Measurements from ENCODE around the gene RAP1GAP2.
"Not testable (repeated sequence)": the region's sequence is repeated elsewhere in the genome, so short reads cannot be mapped to it uniquely, and the experiment has no call there.

The RAP1GAP2 gene

GRCh38 chr17:2808367-2809335, 12.4 kb downstream of the RAP1GAP2 start:
- DNase-seq (ENCODE audit: extremely low spot score, insufficient read length, low read depth) (no peak), FAIRE-seq (no peak)

DNA sequence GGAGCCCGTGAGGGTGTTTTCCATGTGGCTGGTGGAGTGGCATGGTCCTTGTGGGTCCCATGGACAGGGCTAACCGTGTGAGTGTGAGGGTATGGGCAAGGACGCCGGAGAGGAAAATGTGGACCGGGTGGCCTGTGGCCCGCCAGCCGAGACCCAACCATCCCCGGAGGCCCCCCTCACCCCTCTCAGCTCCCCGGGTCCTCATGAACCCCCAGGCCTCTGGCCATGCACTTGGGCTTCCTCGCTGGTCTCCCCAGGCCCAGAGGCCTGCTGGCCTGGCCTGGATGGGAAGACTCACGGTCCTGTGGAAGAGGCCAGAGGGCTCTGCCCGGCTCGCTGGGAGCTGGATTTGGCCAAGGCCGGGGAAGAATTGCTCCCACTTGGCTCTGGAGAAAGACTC, 13.1 kb downstream of the RAP1GAP2 start:
- FAIRE-seq (no peak), DNase-seq (ENCODE audit: extremely low spot score, insufficient read length, low read depth) (no peak)

GRCh38 chr17:2814049-2814448, 17.8 kb downstream of the RAP1GAP2 start:
- FAIRE-seq (no peak), DNase-seq (ENCODE audit: extremely low spot score, insufficient read length, low read depth) (no peak)

DNA sequence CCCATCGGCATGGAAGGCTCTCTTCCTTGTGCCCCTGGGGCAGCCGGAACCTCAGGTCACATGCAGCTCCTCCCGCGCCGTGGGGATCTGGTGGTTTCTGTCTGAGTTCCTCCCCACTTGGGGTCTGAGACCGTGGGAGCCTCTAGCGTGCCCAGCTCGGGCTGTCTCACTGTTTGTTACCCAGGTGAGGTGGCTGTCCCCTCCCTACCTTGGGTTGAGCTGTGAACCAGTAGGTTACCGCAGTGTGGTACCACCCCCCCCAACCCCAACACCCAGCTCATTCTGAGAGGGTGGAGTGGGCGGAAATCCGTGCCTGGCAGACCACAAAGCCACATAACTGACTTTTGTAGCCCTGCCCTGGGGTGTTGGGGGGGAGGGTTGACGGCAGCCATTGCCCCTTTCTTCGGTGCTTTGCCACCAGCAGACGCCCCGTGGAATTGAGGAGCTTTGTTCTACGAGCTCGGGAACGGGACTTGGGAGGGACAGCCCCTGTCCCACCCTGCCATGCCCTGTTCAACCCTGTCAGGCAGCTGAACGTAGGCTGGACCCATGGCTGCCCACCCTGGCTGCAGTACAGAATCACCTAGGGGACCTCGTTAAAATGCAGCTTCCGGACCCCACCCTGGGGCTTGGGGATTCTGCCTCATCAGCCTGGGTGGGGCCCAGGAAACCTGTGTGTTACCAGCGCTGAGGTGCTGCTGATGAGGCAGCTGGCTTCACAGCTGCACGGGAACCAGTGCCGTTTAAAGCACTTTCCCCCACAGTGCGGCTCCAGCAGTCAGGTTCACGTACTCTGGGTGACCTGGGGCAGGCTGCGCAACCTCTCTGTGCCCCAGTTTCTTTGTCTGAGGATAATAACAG, 18.5 kb downstream of the RAP1GAP2 start:
- DNase-seq (ENCODE audit: extremely low spot score, insufficient read length, low read depth) (peak; percentile 60), FAIRE-seq (peak; percentile 80)

DNA sequence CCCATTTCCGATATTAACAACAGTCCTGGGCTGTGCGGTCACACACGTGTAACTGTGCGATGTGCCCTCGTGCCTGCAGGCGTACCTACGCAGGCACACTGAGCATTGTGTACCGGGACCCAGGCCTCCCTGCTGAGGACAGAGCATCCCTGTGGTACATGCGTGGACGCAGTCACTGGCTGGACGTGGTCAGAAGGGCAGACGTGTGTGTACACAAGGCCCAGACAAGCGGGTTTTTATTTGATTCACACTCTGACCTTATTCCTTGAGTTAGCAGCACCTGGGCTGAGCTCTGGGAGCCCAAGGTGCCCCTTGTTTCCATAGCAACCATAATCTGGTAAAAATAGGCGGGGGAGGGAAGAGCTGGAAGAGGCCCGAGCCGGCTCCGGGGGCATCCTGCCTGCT, 19.5 kb downstream of the RAP1GAP2 start:
- FAIRE-seq (no peak), DNase-seq (ENCODE audit: extremely low spot score, insufficient read length, low read depth) (no peak)

GRCh38 chr17:2816688-2817087, 20.4 kb downstream of the RAP1GAP2 start:
- FAIRE-seq: no peak
- DNase-seq (ENCODE audit: extremely low spot score, insufficient read length, low read depth): no peak

- DNase-seq (ENCODE audit: extremely low spot score, insufficient read length, low read depth); FAIRE-seq: not testable (repeated sequence)
Measured at GRCh38 chr17:2819294-2819693, 23.1 kb downstream of the RAP1GAP2 start.

GRCh38 chr17:2819921-2820501, 23.8 kb downstream of the RAP1GAP2 start:
- DNase-seq (ENCODE audit: extremely low spot score, insufficient read length, low read depth): no peak
- FAIRE-seq: no peak

GRCh38 chr17:2821868-2822267, 25.6 kb downstream of the RAP1GAP2 start:
- DNase-seq (ENCODE audit: extremely low spot score, insufficient read length, low read depth) (no peak), FAIRE-seq (no peak)

GRCh38 chr17:2822358-2822757, 26.1 kb downstream of the RAP1GAP2 start:
- FAIRE-seq (no peak), DNase-seq (ENCODE audit: extremely low spot score, insufficient read length, low read depth) (no peak)

- FAIRE-seq (no peak), DNase-seq (ENCODE audit: extremely low spot score, insufficient read length, low read depth) (no peak)
Measured at GRCh38 chr17:2825253-2825970, 29.2 kb downstream of the RAP1GAP2 start.

DNA sequence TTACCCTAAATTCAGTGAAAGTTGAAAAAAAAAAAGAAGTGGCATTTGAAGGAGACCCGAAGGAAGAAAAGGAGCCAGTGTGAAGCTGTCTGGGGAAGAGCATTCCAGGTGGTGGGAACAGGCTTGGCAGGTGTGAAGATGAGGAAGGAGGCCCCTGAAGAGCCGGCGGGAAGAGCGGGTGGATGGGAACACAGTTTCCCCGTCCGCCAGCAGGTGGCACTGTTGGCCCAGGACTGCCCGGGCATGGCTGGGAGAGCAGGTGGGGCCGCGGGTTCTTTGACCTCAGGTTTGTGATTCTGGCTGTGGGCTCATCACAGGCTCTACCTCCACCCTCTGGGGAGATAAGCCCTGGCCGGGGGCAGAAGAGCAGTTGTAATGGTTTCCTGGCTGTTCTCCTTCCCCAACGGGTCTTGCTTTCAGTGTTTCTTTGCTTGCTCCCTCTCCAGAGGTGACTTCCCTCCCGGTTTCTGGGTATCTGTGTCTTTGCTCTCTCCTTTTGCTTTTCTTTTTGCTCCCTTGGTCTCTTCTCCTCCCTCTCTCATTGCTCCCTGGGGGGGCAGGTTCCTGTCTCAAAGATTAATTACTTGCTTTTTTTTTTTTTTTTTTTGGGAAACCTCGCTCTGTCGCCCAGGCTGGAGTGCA, 32.3 kb downstream of the RAP1GAP2 start:
- FAIRE-seq (peak; percentile 86), DNase-seq (ENCODE audit: extremely low spot score, insufficient read length, low read depth) (peak; percentile 73)

GRCh38 chr17:2830678-2831077, 34.4 kb downstream of the RAP1GAP2 start:
- DNase-seq (ENCODE audit: extremely low spot score, insufficient read length, low read depth) (no peak), FAIRE-seq (no peak)

- no peak for FAIRE-seq
- no peak for DNase-seq (ENCODE audit: extremely low spot score, insufficient read length, low read depth)
Measured at GRCh38 chr17:2835780-2836179, 39.5 kb downstream of the RAP1GAP2 start.

DNA sequence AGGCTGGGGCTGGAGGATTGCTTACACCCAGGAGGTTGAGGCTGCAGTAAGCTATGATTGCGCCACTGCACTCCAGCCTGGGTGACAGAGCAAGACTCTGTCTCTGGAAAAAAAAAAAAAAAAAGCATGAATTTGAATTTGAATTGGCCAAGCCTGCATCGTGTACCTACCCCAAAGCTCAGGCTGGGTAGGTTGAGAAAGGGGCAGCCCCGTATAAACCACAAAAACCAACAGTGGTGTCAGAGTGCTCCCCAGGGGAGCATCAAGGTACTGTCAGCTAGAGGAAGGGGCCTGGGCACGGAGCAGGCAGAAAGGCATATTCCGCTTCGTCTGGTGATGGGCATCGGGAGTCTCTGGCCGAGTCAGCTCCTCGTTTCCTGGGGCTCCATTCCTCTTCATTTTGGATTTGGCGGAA, 40.9 kb downstream of the RAP1GAP2 start:
- DNase-seq (ENCODE audit: extremely low spot score, insufficient read length, low read depth): peak; percentile 39
- FAIRE-seq: peak; percentile 78

DNA sequence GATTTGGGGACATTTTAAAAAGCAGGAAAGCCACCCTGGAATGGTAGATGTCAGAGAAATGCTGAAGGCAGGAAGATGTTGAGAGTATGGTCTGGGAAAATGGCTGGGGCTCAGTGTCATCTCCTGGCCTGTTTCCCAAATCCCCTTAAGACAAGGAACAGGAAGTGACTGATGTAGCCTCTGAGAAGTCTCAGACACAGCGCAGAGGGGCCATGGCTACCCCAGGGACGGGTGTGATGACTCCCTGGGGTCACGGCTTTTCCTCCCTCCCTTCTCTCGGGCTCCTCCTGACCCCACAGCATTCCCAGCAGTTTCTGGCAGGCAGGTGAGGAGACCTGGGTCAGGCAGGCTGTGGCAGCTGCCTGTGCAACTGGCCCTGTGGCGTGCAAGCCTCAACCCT, 45.4 kb downstream of the RAP1GAP2 start:
- FAIRE-seq (no peak), DNase-seq (ENCODE audit: extremely low spot score, insufficient read length, low read depth) (no peak)

GRCh38 chr17:2842464-2842863, 46.2 kb downstream of the RAP1GAP2 start:
- no peak for DNase-seq (ENCODE audit: extremely low spot score, insufficient read length, low read depth)
- FAIRE-seq: no peak

DNA sequence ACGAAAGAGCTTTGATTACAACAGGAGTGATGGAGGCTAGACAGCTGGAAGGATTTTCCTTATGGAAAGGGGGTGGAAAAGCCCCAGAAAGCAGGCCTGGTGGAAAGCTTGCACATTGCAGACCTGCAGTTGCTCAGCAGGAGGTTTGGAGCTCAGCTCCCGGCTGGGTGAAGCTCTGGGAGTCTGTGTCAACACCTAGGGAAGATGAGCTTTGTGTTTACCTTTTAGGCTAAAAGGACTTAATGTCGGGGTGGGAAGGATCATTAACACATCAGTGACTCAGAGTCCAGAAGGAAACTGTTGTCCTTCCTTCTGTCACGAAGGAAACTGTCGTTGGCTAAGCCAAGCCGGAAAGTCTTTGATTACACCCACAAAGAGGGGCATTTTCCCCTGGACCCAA, 48.2 kb downstream of the RAP1GAP2 start:
- DNase-seq (ENCODE audit: extremely low spot score, insufficient read length, low read depth) (no peak), FAIRE-seq (no peak)
